Keratinocyte (primary cell): ENCODE data around the gene PLAAT1. TPM values are rescaled to one million over a fixed set of nuclear protein-coding genes. Genes with fewer than 3 reads are reported as not detected.

Source experiments
- DNase-seq: peaks from one replicate; pipeline ENCODE4 v3.0.0-alpha.2; 2011; ENCODE audit warnings: low read depth, missing footprints, low spot score
- FAIRE-seq: peaks from 2 replicates; lab custom pipeline; 2011; peaks lifted over from hg19 to GRCh38; lab: Jason Lieb, UNC
- H2AFZ ChIP-seq: 2 replicates; pipeline ENCODE4 v1.6.0; 2012; ENCODE audit warnings: low read length, control low read depth, inconsistent platforms; ENCODE audit not compliant: control insufficient read depth
- H3K27ac ChIP-seq: 2 replicates; pipeline ENCODE4 v1.5.1; 2011; ENCODE audit warnings: low read length; ENCODE audit not compliant: control insufficient read depth, insufficient read depth
- H3K27me3 ChIP-seq: 3 replicates; pipeline ENCODE4 v1.6.0; 2011; ENCODE audit warnings: low read length; ENCODE audit not compliant: control insufficient read depth, insufficient read depth; ENCODE audit errors: extremely low read depth
- H3K36me3 ChIP-seq, 2 experiments: 2 replicates in 1 of 2; 3 replicates in 1 of 2; pipeline ENCODE4 v1.5.1; 2011; ENCODE audit warnings: low read length in 2 of 2, mild to moderate bottlenecking in 1 of 2; ENCODE audit not compliant: control insufficient read depth in 2 of 2, insufficient read depth in 2 of 2; ENCODE audit errors: extremely low read depth in 1 of 2
- H3K4me1 ChIP-seq: 3 replicates; pipeline ENCODE4 v1.5.1; 2011; ENCODE audit warnings: low read length; ENCODE audit not compliant: control insufficient read depth, insufficient read depth; ENCODE audit errors: extremely low read depth
- H3K4me2 ChIP-seq: 3 replicates; pipeline ENCODE4 v1.6.0; 2011; ENCODE audit warnings: low read depth, low read length; ENCODE audit not compliant: control insufficient read depth, insufficient read depth; ENCODE audit errors: extremely low read depth
- H3K4me3 ChIP-seq, 3 experiments: fragments of 200-600 bp in 1 of 3; sonication (generic) in 1 of 3; 2 replicates in 2 of 3; 3 replicates in 1 of 3; pipeline ENCODE4 v1.5.1; 2011 to 2016; ENCODE audit warnings: low read length in 3 of 3, mild to moderate bottlenecking in 3 of 3, control low read depth in 2 of 3, inconsistent platforms in 1 of 3, low read depth in 1 of 3, mixed read lengths in 1 of 3, mixed run types in 1 of 3, moderate library complexity in 1 of 3; ENCODE audit not compliant: control insufficient read depth in 2 of 3, insufficient read depth in 2 of 3; ENCODE audit errors: extremely low read depth in 1 of 3
- H3K79me2 ChIP-seq: 2 replicates; pipeline ENCODE4 v1.6.0; 2012; ENCODE audit warnings: low read length; ENCODE audit not compliant: control insufficient read depth, insufficient read depth
- H3K9ac ChIP-seq: 3 replicates; pipeline ENCODE4 v1.6.0; 2011; ENCODE audit warnings: low read length; ENCODE audit not compliant: control insufficient read depth, insufficient read depth; ENCODE audit errors: extremely low read depth
- H3K9me1 ChIP-seq: 3 replicates; pipeline ENCODE4 v1.6.0; 2011; ENCODE audit warnings: low read length; ENCODE audit not compliant: control insufficient read depth, insufficient read depth; ENCODE audit errors: extremely low read depth
- H3K9me3 ChIP-seq: 2 replicates; pipeline ENCODE4 v1.5.1; 2012; ENCODE audit warnings: low read depth, low read length; ENCODE audit not compliant: control insufficient read depth
- H4K20me1 ChIP-seq: 3 replicates; pipeline ENCODE4 v1.6.0; 2011; ENCODE audit warnings: low read length; ENCODE audit not compliant: control insufficient read depth, insufficient read depth; ENCODE audit errors: extremely low read depth
- EZH2 ChIP-seq: IDR thresholded peaks from one replicate; pipeline ENCODE4 v1.6.1; 2012; ENCODE audit warnings: inconsistent platforms, mild to moderate bottlenecking, low read length, moderate library complexity
- dilution Hi-C: fragments of 300-500 bp; cut with MboI; formaldehyde crosslinking; loops from one replicate; pipeline ENCODE4 v1.7.0; 2020; ENCODE audit warnings: low sequenced_read_pairs; ENCODE audit not compliant: extremely low pct_ligation_motif_present
- polyA minus RNA-seq, 3 experiments: library from RNA; depleted of rRNA, polyadenylated mRNA; stranded (reverse); fragments of >200 nt; gene quantifications; 1 replicate in 1 of 3; 2 replicates in 1 of 3; 3 replicates in 1 of 3; pipeline ENCODE4 v1.2.3, GENCODE V29; 2011
- polyA plus RNA-seq, 5 experiments: library from polyadenylated mRNA; depleted of rRNA in 3 of 5; stranded (reverse) in 3 of 5; stranded (forward) in 1 of 5; unstranded in 1 of 5; fragments of >200 nt; gene quantifications; 1 replicate in 1 of 5; 2 replicates in 3 of 5; 3 replicates in 1 of 5; pipeline versions ENCODE4 v1.2.1 to v1.2.3, GENCODE V29; 2011 to 2012; ENCODE audit warnings: missing spikeins in 2 of 5, low read depth in 1 of 5, low replicate concordance in 1 of 5
- TF ChIP-seq, protein P1 (sequence below), 3 experiments: IDR thresholded peaks in 1 of 3; conservative IDR thresholded peaks in 1 of 3; optimal IDR thresholded peaks in 1 of 3; 2 replicates in 2 of 3; 3 replicates in 1 of 3; pipeline versions ENCODE3 to v1.5.1; 2011; ENCODE audit warnings: low read length in 3 of 3, mild to moderate bottlenecking in 3 of 3, moderate library complexity in 2 of 3, control low read depth in 1 of 3, inconsistent platforms in 1 of 3; ENCODE audit not compliant: insufficient read depth in 2 of 3; ENCODE audit errors: extremely low read depth in 1 of 3

Gene PLAAT1
- polyA plus RNA-seq (0.48 to 0.57 TPM (median 0.55 TPM) in 3 replicates), polyA minus RNA-seq (0.96 to 1.4 TPM in 2 of 3 replicates, not detected in the other)
- polyA plus RNA-seq (2011; ENCODE audit: low read depth) = 0.42 TPM
- polyA plus RNA-seq (2011; cell fraction: cytosol; rRNA removed) = 1.8 and 2.1 TPM in 2 replicates
- 0.37 and 0.41 TPM in 2 replicates for polyA plus RNA-seq (2011; cell fraction: nucleus; rRNA removed)
- 0.21 and 0.73 TPM in 2 replicates for polyA plus RNA-seq (2012; ENCODE audit: low replicate concordance)
- not detected for polyA minus RNA-seq (2011; cell fraction: cytosol; rRNA and poly(A)+ RNA removed)
- not detected in 2 replicates for polyA minus RNA-seq (2011; cell fraction: nucleus; rRNA and poly(A)+ RNA removed)

- Histone ChIP-seq H3K36me3 (no peaks in the 10 kb centered on the region), H3K9ac (peak within 1 kb of the TSS; percentile 22), H4K20me1 (no peaks in the 10 kb centered on the region), H3K79me2 (no peaks in the 10 kb centered on the region), H3K27ac (no peak within 1 kb of the TSS), H3K4me1 (peaks cover 5% of the 10 kb centered on the region), H2AFZ (peak within 1 kb of the TSS; percentile 79), H3K9me1 (no peaks in the 10 kb centered on the region), H3K4me2 (peak within 1 kb of the TSS; percentile 86), H3K9me3 (no peaks in the 10 kb centered on the region), H3K27me3 (peaks cover 9% of the 10 kb centered on the region), H3K4me3 (peak within 1 kb of the TSS; percentile 34 to 71 (median 60))
- DNase-seq (no peak), FAIRE-seq (no peak)
- dilution Hi-C loops = no loop called here
- TF ChIP-seq, protein P1, sequence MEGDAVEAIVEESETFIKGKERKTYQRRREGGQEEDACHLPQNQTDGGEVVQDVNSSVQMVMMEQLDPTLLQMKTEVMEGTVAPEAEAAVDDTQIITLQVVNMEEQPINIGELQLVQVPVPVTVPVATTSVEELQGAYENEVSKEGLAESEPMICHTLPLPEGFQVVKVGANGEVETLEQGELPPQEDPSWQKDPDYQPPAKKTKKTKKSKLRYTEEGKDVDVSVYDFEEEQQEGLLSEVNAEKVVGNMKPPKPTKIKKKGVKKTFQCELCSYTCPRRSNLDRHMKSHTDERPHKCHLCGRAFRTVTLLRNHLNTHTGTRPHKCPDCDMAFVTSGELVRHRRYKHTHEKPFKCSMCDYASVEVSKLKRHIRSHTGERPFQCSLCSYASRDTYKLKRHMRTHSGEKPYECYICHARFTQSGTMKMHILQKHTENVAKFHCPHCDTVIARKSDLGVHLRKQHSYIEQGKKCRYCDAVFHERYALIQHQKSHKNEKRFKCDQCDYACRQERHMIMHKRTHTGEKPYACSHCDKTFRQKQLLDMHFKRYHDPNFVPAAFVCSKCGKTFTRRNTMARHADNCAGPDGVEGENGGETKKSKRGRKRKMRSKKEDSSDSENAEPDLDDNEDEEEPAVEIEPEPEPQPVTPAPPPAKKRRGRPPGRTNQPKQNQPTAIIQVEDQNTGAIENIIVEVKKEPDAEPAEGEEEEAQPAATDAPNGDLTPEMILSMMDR (optimal IDR thresholded peaks at IDR 0.05 in 1 of 3, IDR thresholded peaks at IDR 0.05 in 1 of 3, conservative IDR thresholded peaks at IDR 0.05 in 1 of 3; ENCODE audit: extremely low read depth in 1 of 3, insufficient read depth in 2 of 3, low read length in 3 of 3) = no peak
- no peak for TF ChIP-seq EZH2
Observed at GRCh38 chr3:193240850-193241706, at the start of gene PLAAT1. Gene PLAAT1 (plus strand): TSS chr3:193241222. CDS start chr3:193255651, 14,429 bp downstream.

GRCh38 chr3:193194371-193194770 lies 46.7 kb upstream of the PLAAT1 start:
- H3K27ac ChIP-seq = no peak overlapping the region
- FAIRE-seq = no peak
- dilution Hi-C loops = no loop called here

More at GRCh38 chr3:193194371-193194770, 46.7 kb upstream of the PLAAT1 start:
- H3K79me2 ChIP-seq = no peaks in the 10 kb centered on the region
- no peak for TF ChIP-seq EZH2
- TF ChIP-seq, protein P1 (optimal IDR thresholded peaks at IDR 0.05 in 1 of 3, IDR thresholded peaks at IDR 0.05 in 1 of 3, conservative IDR thresholded peaks at IDR 0.05 in 1 of 3; ENCODE audit: extremely low read depth in 1 of 3, insufficient read depth in 2 of 3, low read length in 3 of 3) = no peak
- H2AFZ ChIP-seq = no peak overlapping the region
- no peaks in the 10 kb centered on the region for H4K20me1 ChIP-seq
- no peaks in the 10 kb centered on the region for H3K9me1 ChIP-seq
- H3K36me3 ChIP-seq = no peaks in the 10 kb centered on the region
- no peak overlapping the region for H3K4me2 ChIP-seq
- H3K4me1 ChIP-seq = no peaks in the 10 kb centered on the region
- no peak overlapping the region for H3K4me3 ChIP-seq
- DNase-seq = no peak
- no peaks in the 10 kb centered on the region for H3K27me3 ChIP-seq
- H3K9me3 ChIP-seq = no peaks in the 10 kb centered on the region
- no peak overlapping the region for H3K9ac ChIP-seq
